Spleen (tissue), 11 donors: ENCODE measurements around the gene MTX2. TPM values are rescaled to one million over a fixed set of nuclear protein-coding genes. Genes with fewer than 3 reads are reported as not detected.

Experiments used
- DNase-seq: peaks from one replicate; pipeline ENCODE4 v3.0.0-alpha.2; 2020
- H3K27ac ChIP-seq, 8 donors: fragments of 200-600 bp; sonication (generic) in 7 of 8; 1 replicate in 4 of 8; 2 replicates in 4 of 8; pipeline versions ENCODE4 v1.5.0 to v1.8.0; 2016 to 2021; ENCODE audit warnings: inconsistent platforms in 4 of 8, mild to moderate bottlenecking in 4 of 8, moderate library complexity in 1 of 8
- H3K27me3 ChIP-seq, 7 donors: fragments of 200-600 bp; sonication (generic) in 6 of 7; replicated peaks in 1 of 7; 1 replicate in 4 of 7; 2 replicates in 3 of 7; pipeline versions ENCODE4 v1.5.0 to v1.8.0; 2016 to 2021; ENCODE audit warnings: inconsistent platforms in 3 of 7, mild to moderate bottlenecking in 1 of 7
- H3K36me3 ChIP-seq, 6 donors: fragments of 200-600 bp; sonication (generic) in 5 of 6; 1 replicate in 4 of 6; 2 replicates in 2 of 6; pipeline versions ENCODE4 v1.5.0 to v1.8.0; 2016 to 2021; ENCODE audit warnings: inconsistent platforms in 2 of 6
- H3K4me1 ChIP-seq, 6 donors: fragments of 200-600 bp; sonication (generic) in 5 of 6; 1 replicate in 3 of 6; 2 replicates in 3 of 6; pipeline versions ENCODE4 v1.5.0 to v1.8.0; 2016 to 2021; ENCODE audit warnings: inconsistent platforms in 3 of 6
- H3K4me3 ChIP-seq, 8 donors: fragments of 200-600 bp; sonication (generic) in 7 of 8; 1 replicate in 4 of 8; 2 replicates in 4 of 8; pipeline versions ENCODE4 v1.5.0 to v1.8.0; 2016 to 2021; ENCODE audit warnings: inconsistent platforms in 4 of 8, mild to moderate bottlenecking in 4 of 8, moderate library complexity in 2 of 8
- H3K9me3 ChIP-seq, 8 donors: fragments of 200-600 bp; sonication (generic) in 7 of 8; 1 replicate in 4 of 8; 2 replicates in 4 of 8; pipeline versions ENCODE4 v1.5.0 to v1.8.0; 2016 to 2021; ENCODE audit warnings: inconsistent platforms in 4 of 8
- CTCF ChIP-seq, 11 experiments: fragments of 200-600 bp in 7 of 11; fragments of 450-650 bp in 4 of 11; sonication (generic) in 4 of 11; IDR thresholded peaks in 8 of 11; conservative IDR thresholded peaks in 3 of 11; 1 replicate in 7 of 11; 2 replicates in 4 of 11; pipeline versions ENCODE4 v1.4.0 to v1.8.0; 2016 to 2021; ENCODE audit warnings: antibody characterized with exemption in 11 of 11, inconsistent platforms in 4 of 11, mild to moderate bottlenecking in 1 of 11
- POLR2A ChIP-seq, 3 donors: fragments of 450-650 bp; IDR thresholded peaks; one replicate each; pipeline ENCODE4 v1.5.1; 2017; ENCODE audit warnings: antibody characterized with exemption in 3 of 3, mild to moderate bottlenecking in 1 of 3
- POLR2AphosphoS5 ChIP-seq, 3 donors: sonication (generic); formaldehyde crosslinking; IDR thresholded peaks; one replicate each; pipeline ENCODE4 v1.5.1; 2017; ENCODE audit warnings: antibody characterized with exemption in 3 of 3
- WGBS, 5 donors: extraction: QIAGEN DNeasy Blood & Tissue Kit in 3 of 5; methylation state at CpG; one replicate each; pipeline versions ENCODE4 v1.1.5 to v1.1.7; 2013 to 2018; 5-methylcytosine and 5-hydroxymethylcytosine counted together
- intact Hi-C: fragments of 100-400 bp; cut with DNase I; formaldehyde crosslinking; loops from one replicate; pipeline ENCODE4 v1.15.0; 2023; ENCODE audit warnings: low total_unique reads
- polyA plus RNA-seq, 3 donors: library from polyadenylated mRNA; stranded (reverse); fragments of 200-250 nt; gene quantifications; one replicate each; pipeline ENCODE4 v1.2.1, GENCODE V29; 2013
- total RNA-seq, 7 donors: library from RNA; depleted of rRNA in 3 of 7; stranded (reverse); fragments of >200 nt in 3 of 7; fragmentation: NEBNext Ultra II Directional in 4 of 7; extraction: Animal tissue kit (Norgen Biotek cat#: 25700) in 4 of 7; gene quantifications; one replicate each; pipeline versions ENCODE4 v1.1.0 to v1.2.1, GENCODE V29; 2016 to 2021
- donor health status: healthy with polysubstance abuse.
- donor health status: DM: no; HTN: no; CAD: no; lungs with moderate emphysema.
- donor health status: DM: no; HTN: no; CAD: no.
- donor health status: Bipolar disorder and iron deficiency.
- donor health status: healthy.
- donor health status: DM: no; HTN: no; CAD: no.
- donor health status: DM: yes; HTN: yes; CAD: no.

Gene MTX2
- total and polyA plus RNA-seq, 10 donors: 11.1 to 33.8 (median 19.6) TPM

GRCh38 chr2:176385838-176386237 is 116.6 kb downstream of the MTX2 start:
- Histone ChIP-seq H3K36me3 (no peaks in the 10 kb centered on the region), H3K4me1 (no peaks in the 10 kb centered on the region), H3K27ac (no peak overlapping the region), H3K9me3 (no peaks in the 10 kb centered on the region), H3K4me3 (no peak overlapping the region), H3K27me3 (peaks cover 0 to 9% (median 0%) of the 10 kb centered on the region in 7 donors)
- WGBS, 5 donors: 25 to 34% (median 31%) methylated on average over 2 of the region's 2 CpGs
- no peak for TF ChIP-seq POLR2AphosphoS5 (IDR thresholded peaks at IDR 0.05)
- no peak for TF ChIP-seq CTCF (IDR thresholded peaks at IDR 0.05 in 8 of 11, conservative IDR thresholded peaks at IDR 0.05 in 3 of 11)
- no peak for TF ChIP-seq POLR2A (IDR thresholded peaks at IDR 0.05)
- DNase-seq: no peak
- intact Hi-C loops: no loop called here

Other genes starting within 250 kb of the MTX2 start
- gene EVX2, start 185.5 kb upstream of the MTX2 start, total RNA-seq: not detected
- gene EVX2, start 185.5 kb upstream of the MTX2 start, polyA plus RNA-seq: not detected
- gene HOXD13, start 176.7 kb upstream of the MTX2 start, total RNA-seq: not detected
- gene HOXD13, start 176.7 kb upstream of the MTX2 start, polyA plus RNA-seq: not detected
- not detected for gene HOXD12, start 169.6 kb upstream of the MTX2 start, total RNA-seq
- not detected for gene HOXD12, start 169.6 kb upstream of the MTX2 start, polyA plus RNA-seq
- gene HOXD11, start 162.2 kb upstream of the MTX2 start, total RNA-seq: not detected
- gene HOXD11, start 162.2 kb upstream of the MTX2 start, polyA plus RNA-seq: not detected
- not detected for gene HOXD10, start 152.7 kb upstream of the MTX2 start, total RNA-seq
- gene HOXD10, start 152.7 kb upstream of the MTX2 start, polyA plus RNA-seq: under 1 TPM in 1 of 3 donors, not detected in 2; 0.06 TPM
- 1 to 10 TPM; 1.1 to 4.0 (median 2.9) TPM for gene HOXD9, start 146.7 kb upstream of the MTX2 start, total RNA-seq
- 1 to 10 TPM; 1.2 to 3.6 (median 1.5) TPM for gene HOXD9, start 146.7 kb upstream of the MTX2 start, polyA plus RNA-seq
- gene HOXD8, start 139.7 kb upstream of the MTX2 start, total RNA-seq: 10 to 100 TPM; 10.5 to 27.0 (median 16.8) TPM
- 10 to 100 TPM in 1 of 3 donors, 1 to 10 TPM in 2; 4.7 to 15.7 (median 6.0) TPM for gene HOXD8, start 139.7 kb upstream of the MTX2 start, polyA plus RNA-seq
- gene HOXD4, start 117.9 kb upstream of the MTX2 start, total RNA-seq: 1 to 10 TPM; 3.9 to 9.8 (median 8.3) TPM
- 1 to 10 TPM in 2 of 3 donors, under 1 TPM in 1; 0.88 to 5.1 (median 2.1) TPM for gene HOXD4, start 117.9 kb upstream of the MTX2 start, polyA plus RNA-seq
- gene HOXD3, start 112.1 kb upstream of the MTX2 start, total RNA-seq: 10 to 100 TPM in 2 of 7 donors, 1 to 10 TPM in 5; 4.5 to 15.3 (median 9.8) TPM
- 1 to 10 TPM; 1.2 to 4.4 (median 1.7) TPM for gene HOXD3, start 112.1 kb upstream of the MTX2 start, polyA plus RNA-seq
- 1 to 10 TPM in 6 of 7 donors, under 1 TPM in 1; 0.88 to 4.5 (median 1.4) TPM for gene HOXD1, start 80.8 kb upstream of the MTX2 start, total RNA-seq
- 1 to 10 TPM in 1 of 3 donors, under 1 TPM in 2; 0.49 to 1.4 (median 0.50) TPM for gene HOXD1, start 80.8 kb upstream of the MTX2 start, polyA plus RNA-seq